Natural killer cell (primary cell): ENCODE data around the gene CCDC194. TPM values are rescaled to one million over a fixed set of nuclear protein-coding genes. Genes with fewer than 3 reads are reported as not detected.

Experiments
- ATAC-seq, 3 donors: fragments of 150-1000 bp in 2 of 3; fragments of 200-7000 bp in 1 of 3; cut with Tn5 transposase; 1 replicate in 1 of 3; 2 replicates in 2 of 3; pipeline ENCODE4 v1.10.0; 2021; ENCODE audit warnings: mild to moderate bottlenecking in 2 of 3, moderate library complexity in 2 of 3
- DNase-seq, 2 donors: peaks; one replicate each; pipeline versions ENCODE4 v3.0.0 to v3.0.0-alpha.2; 2013 to 2021; ENCODE audit warnings: mixed read lengths in 1 of 2
- H3K27ac ChIP-seq: one replicate; pipeline ENCODE4 v1.5.1; 2013; ENCODE audit warnings: mild to moderate bottlenecking, low read length
- H3K27me3 ChIP-seq: one replicate; pipeline ENCODE4 v1.6.1; 2013; ENCODE audit warnings: low read length; ENCODE audit not compliant: control insufficient read depth, insufficient read depth
- H3K36me3 ChIP-seq: one replicate; pipeline ENCODE4 v1.6.1; 2013; ENCODE audit warnings: low read length; ENCODE audit not compliant: control insufficient read depth, insufficient read depth
- H3K4me1 ChIP-seq: one replicate; pipeline ENCODE4 v1.6.1; 2013; ENCODE audit warnings: low read length; ENCODE audit not compliant: control insufficient read depth, insufficient read depth
- H3K4me3 ChIP-seq: one replicate; pipeline ENCODE4 v1.5.1; 2013; ENCODE audit warnings: low read length
- H3K9me3 ChIP-seq: one replicate; pipeline ENCODE4 v1.6.1; 2013; ENCODE audit warnings: low read length; ENCODE audit not compliant: control insufficient read depth, insufficient read depth
- H3K27ac Mint-ChIP-seq, 2 donors: one replicate each; pipeline ENCODE4 v1.8.0; 2022; ENCODE audit warnings: mild to moderate bottlenecking in 2 of 2, mixed read lengths in 2 of 2, moderate library complexity in 1 of 2
- H3K27me3 Mint-ChIP-seq, 2 donors: one replicate each; pipeline ENCODE4 v1.8.0; 2022; ENCODE audit warnings: low read depth in 2 of 2, mixed read lengths in 2 of 2
- H3K36me3 Mint-ChIP-seq: one replicate; pipeline ENCODE4 v1.8.0; 2022; ENCODE audit warnings: mixed read lengths
- H3K4me1 Mint-ChIP-seq, 2 donors: one replicate each; pipeline ENCODE4 v1.8.0; 2022; ENCODE audit warnings: mixed read lengths in 2 of 2
- H3K4me3 Mint-ChIP-seq: one replicate; pipeline ENCODE4 v1.8.0; 2022; ENCODE audit warnings: mild to moderate bottlenecking, moderate library complexity, mixed read lengths
- H3K9me3 Mint-ChIP-seq, 2 donors: one replicate each; pipeline ENCODE4 v1.8.0; 2022; ENCODE audit warnings: mixed read lengths in 2 of 2
- CTCF ChIP-seq: fragments of 200-600 bp; IDR thresholded peaks from one replicate; pipeline ENCODE4 v1.8.0; 2022; ENCODE audit warnings: antibody characterized with exemption
- WGBS: methylation state at CpG from one replicate; pipeline ENCODE4 v1.1.7; 2013; ENCODE audit warnings: missing lambda C conversion rate; ENCODE audit not compliant: insufficient coverage; 5-methylcytosine and 5-hydroxymethylcytosine counted together
- intact Hi-C: fragments of 100-400 bp; cut with micrococcal nuclease; formaldehyde crosslinking; loops from one replicate; pipeline ENCODE4 v1.14.2; 2022
- total RNA-seq, 4 donors: library from RNA; stranded (reverse); fragments of 120-200 nt in 1 of 4; gene quantifications; one replicate each; pipeline versions ENCODE4 v1.2.3 to v1.2.4, GENCODE V29; 2013 to 2022

The CCDC194 gene
- total RNA-seq, 3 donors from 2014 or later (not counting 1 experiment from before 2014, with no cell fraction given) = 2.7 TPM; not detected in 1

GRCh38 chr19:17418710-17419109 is 24.7 kb upstream of the CCDC194 start:
- ATAC-seq (no peak), DNase-seq (no peak)
- WGBS = no CpG with 5 or more reads among the region's 3 CpGs
- no peaks in the 10 kb centered on the region for H3K9me3 Mint-ChIP-seq
- peaks cover 8 to 17% of the 10 kb centered on the region in 2 donors for H3K4me1 Mint-ChIP-seq
- Histone ChIP-seq H3K9me3 (no peaks in the 10 kb centered on the region), H3K4me3 (no peak overlapping the region), H3K27ac (no peak overlapping the region), H3K27me3 (no peaks in the 10 kb centered on the region), H3K4me1 (peaks cover 16% of the 10 kb centered on the region), H3K36me3 (peaks cover 4% of the 10 kb centered on the region)
- peak overlapping the region; percentile 91 to 95 for H3K27ac Mint-ChIP-seq
- H3K36me3 Mint-ChIP-seq = no peaks in the 10 kb centered on the region
- peak overlapping the region; percentile 97 for H3K4me3 Mint-ChIP-seq
- no peak for TF ChIP-seq CTCF
- intact Hi-C loops = no loop called here
- no peaks in the 10 kb centered on the region for H3K27me3 Mint-ChIP-seq

GRCh38 chr19:17415121-17415520 is 21.1 kb upstream of the CCDC194 start:
- H3K36me3 Mint-ChIP-seq = no peaks in the 10 kb centered on the region
- no peaks in the 10 kb centered on the region for H3K9me3 ChIP-seq
- intact Hi-C loops = no loop called here
- H3K27ac Mint-ChIP-seq = peak overlapping the region in 1 of 2 donors; percentile 14
- DNase-seq (no peak), ATAC-seq (no peak)
- WGBS = 95% methylated on average over 6 of the region's 6 CpGs
- peaks cover 29% of the 10 kb centered on the region for H3K36me3 ChIP-seq
- no peaks in the 10 kb centered on the region for H3K9me3 Mint-ChIP-seq
- H3K4me3 Mint-ChIP-seq = no peak overlapping the region
- H3K27me3 Mint-ChIP-seq = no peaks in the 10 kb centered on the region
- peaks cover 15 to 20% of the 10 kb centered on the region in 2 donors for H3K4me1 Mint-ChIP-seq
- no peak overlapping the region for H3K4me3 ChIP-seq
- TF ChIP-seq CTCF = no peak
- H3K27ac ChIP-seq = no peak overlapping the region
- peaks cover 7% of the 10 kb centered on the region for H3K4me1 ChIP-seq
- H3K27me3 ChIP-seq = no peaks in the 10 kb centered on the region

- DNase-seq = no peak
These were observed 20.1 kb upstream of the CCDC194 start for GRCh38 chr19:17414097-17414496.

More at GRCh38 chr19:17414097-17414496, 20.1 kb upstream of the CCDC194 start:
- no peak overlapping the region for H3K4me3 ChIP-seq
- intact Hi-C loops = no loop called here
- WGBS = 98% methylated on average over 8 of the region's 8 CpGs
- H3K4me1 Mint-ChIP-seq = peaks cover 9 to 12% of the 10 kb centered on the region in 2 donors
- TF ChIP-seq CTCF = no peak
- no peak overlapping the region for H3K27ac Mint-ChIP-seq
- H3K27ac ChIP-seq = no peak overlapping the region
- no peaks in the 10 kb centered on the region for H3K27me3 Mint-ChIP-seq
- no peaks in the 10 kb centered on the region for H3K36me3 Mint-ChIP-seq
- H3K4me1 ChIP-seq = peaks cover 2% of the 10 kb centered on the region
- no peak overlapping the region for H3K4me3 Mint-ChIP-seq
- ATAC-seq = no peak
- no peaks in the 10 kb centered on the region for H3K9me3 Mint-ChIP-seq
- H3K36me3 ChIP-seq = peaks cover 32% of the 10 kb centered on the region
- no peaks in the 10 kb centered on the region for H3K27me3 ChIP-seq
- no peaks in the 10 kb centered on the region for H3K9me3 ChIP-seq
